UCSD-AML1 (cell line): ENCODE measurements around the gene RELCH.

ENCODE experiments used
- DNase-seq: peaks from one replicate; lab custom pipeline; 2025; ENCODE audit not compliant: unreplicated experiment; lab: John Stamatoyannopoulos, UW

The RELCH gene

GRCh38 chr18:62338446-62339105 is 151.5 kb downstream of the RELCH start:
- DNase-seq, result no peak

GRCh38 chr18:62339106-62339988 is 152.3 kb downstream of the RELCH start:
- peak; percentile 25 for DNase-seq

GRCh38 chr18:62340996-62341395 is 153.9 kb downstream of the RELCH start:
- DNase-seq, result no peak

GRCh38 chr18:62341473-62341872 is 154.4 kb downstream of the RELCH start:
- no peak for DNase-seq

- no peak for DNase-seq
These were observed 155.8 kb downstream of the RELCH start for GRCh38 chr18:62342884-62343283.

- DNase-seq, result no peak
These were observed 156.3 kb downstream of the RELCH start for GRCh38 chr18:62343316-62343715.

- DNase-seq, result no peak
These were observed 158.9 kb downstream of the RELCH start for GRCh38 chr18:62345909-62346308.

- no peak for DNase-seq
These were observed 159.5 kb downstream of the RELCH start for GRCh38 chr18:62346333-62347088.

GRCh38 chr18:62347089-62347506 is 160.0 kb downstream of the RELCH start:
- no peak for DNase-seq

- DNase-seq, result no peak
These were observed 161.4 kb downstream of the RELCH start for GRCh38 chr18:62348474-62348873.

- DNase-seq, result no peak
These were observed 166.1 kb downstream of the RELCH start for GRCh38 chr18:62353170-62353569.

- no peak for DNase-seq
These were observed 167.1 kb downstream of the RELCH start for GRCh38 chr18:62354151-62354550.

- DNase-seq, result no peak
These were observed 170.1 kb downstream of the RELCH start for GRCh38 chr18:62357079-62357719.
